GM18505 (cell line): ENCODE results near the gene TSPYL4.

ENCODE experiments used
- ATAC-seq: cut with Tn5 transposase; IDR thresholded peaks from one replicate; pipeline ENCODE4 v1.9.1; 2021; ENCODE audit not compliant: unreplicated experiment
- POLR2A ChIP-seq: IDR thresholded peaks from 4 replicates; pipeline ENCODE4 v1.6.1; 2011; ENCODE audit warnings: borderline replicate concordance; ENCODE audit not compliant: insufficient read depth, insufficient read length; ENCODE audit errors: extremely low read depth

TSPYL4 gene

GRCh38 chr6:116280161-116280932 lies 26.5 kb upstream of the TSPYL4 start:
- ATAC-seq, result no peak
- TF ChIP-seq POLR2A, result no peak

GRCh38 chr6:116279232-116280160 lies 25.6 kb upstream of the TSPYL4 start, which contains the start of gene TSPYL1:
Gene TSPYL1 (minus strand): TSS chr6:116279930. CDS start chr6:116279830, 100 bp downstream.
- TF ChIP-seq POLR2A, result peak; percentile 92
- peak; percentile 96 for ATAC-seq

GRCh38 chr6:116278854-116279231 lies 25.0 kb upstream of the TSPYL4 start:
- TF ChIP-seq POLR2A, result no peak
- no peak for ATAC-seq

DNA sequence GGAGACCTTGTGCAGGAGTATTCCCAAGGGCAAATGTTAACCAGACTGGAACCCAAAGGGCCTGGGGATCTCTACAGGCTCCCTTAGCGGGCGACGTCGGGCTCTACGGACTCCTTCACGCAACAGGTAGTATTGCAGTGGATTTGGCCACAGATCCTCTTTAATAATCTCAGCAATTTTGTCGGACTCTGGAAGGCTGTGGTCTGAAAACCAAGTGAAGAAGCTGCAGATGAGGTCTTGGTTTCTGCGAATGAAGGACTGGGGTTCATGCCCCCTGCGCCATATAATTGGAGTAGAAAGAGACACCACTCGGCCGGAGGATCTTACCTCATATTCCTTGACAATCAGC lies 24.6 kb upstream of the TSPYL4 start:
- TF ChIP-seq POLR2A, result no peak
- no peak for ATAC-seq

GRCh38 chr6:116277124-116277523 lies 23.2 kb upstream of the TSPYL4 start:
- ATAC-seq, result no peak
- no peak for TF ChIP-seq POLR2A

GRCh38 chr6:116271149-116271708 lies 17.4 kb upstream of the TSPYL4 start:
- ATAC-seq, result no peak
- no peak for TF ChIP-seq POLR2A

DNA sequence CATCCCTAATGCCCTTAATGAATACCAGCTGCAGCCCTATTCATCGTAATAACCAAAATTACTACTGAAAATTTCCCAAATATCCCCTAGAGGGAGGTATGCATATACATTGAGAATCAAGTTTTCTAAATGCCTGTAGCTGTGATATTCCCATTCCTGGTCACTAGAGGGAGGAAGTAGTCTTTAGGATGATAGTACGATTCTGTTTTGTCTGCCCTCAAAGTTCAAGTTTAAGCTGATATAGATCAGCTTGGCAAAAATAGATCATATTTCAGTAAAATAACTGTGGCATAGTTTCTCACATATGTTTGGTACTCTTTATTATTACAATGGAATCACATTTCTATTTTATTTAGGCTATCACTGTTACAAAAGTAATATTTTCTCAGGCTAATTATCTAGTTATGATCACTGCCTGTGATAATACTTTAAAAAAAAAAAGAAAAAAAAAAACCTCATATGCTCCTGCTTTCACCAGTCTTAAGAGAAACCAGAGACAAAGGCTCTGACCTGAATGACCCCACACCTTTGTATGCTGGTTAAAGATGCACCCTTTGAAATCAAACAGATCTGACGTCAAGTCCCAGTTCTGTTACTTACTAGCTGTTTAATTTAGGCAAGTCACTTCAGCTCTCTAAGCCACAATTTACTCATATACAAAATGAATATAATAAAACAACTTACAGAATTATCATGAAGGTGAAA lies 14.9 kb upstream of the TSPYL4 start:
- no peak for TF ChIP-seq POLR2A
- ATAC-seq, result peak; percentile 87

- ATAC-seq, result peak; percentile 12
- no peak for TF ChIP-seq POLR2A
Measured at GRCh38 chr6:116267836-116268588, 14.1 kb upstream of the TSPYL4 start.

GRCh38 chr6:116266803-116267202 lies 12.9 kb upstream of the TSPYL4 start:
- no peak for ATAC-seq
- TF ChIP-seq POLR2A, result no peak

- ATAC-seq, result no peak
- no peak for TF ChIP-seq POLR2A
Measured at GRCh38 chr6:116265041-116265829, 11.4 kb upstream of the TSPYL4 start.

DNA sequence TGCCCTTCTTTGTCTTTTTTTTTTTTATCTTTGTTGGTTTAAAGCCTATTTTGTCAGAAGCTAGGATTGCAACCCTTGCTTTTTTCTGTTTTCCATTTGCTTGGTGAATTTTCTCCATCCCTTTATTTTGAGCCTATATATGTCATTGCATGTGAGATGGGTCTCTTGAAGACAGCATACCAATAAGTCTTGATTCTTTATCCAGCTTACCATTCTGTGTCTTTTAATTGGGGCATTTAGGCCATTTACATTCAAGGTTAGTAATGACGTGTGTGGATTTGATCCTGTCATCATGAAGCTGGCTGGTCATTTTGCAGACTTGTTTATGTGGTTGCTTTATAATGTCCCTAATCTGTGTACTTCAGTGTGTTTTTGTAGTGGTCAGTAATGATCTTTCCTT lies 9.5 kb upstream of the TSPYL4 start:
- no peak for TF ChIP-seq POLR2A
- ATAC-seq, result no peak

DNA sequence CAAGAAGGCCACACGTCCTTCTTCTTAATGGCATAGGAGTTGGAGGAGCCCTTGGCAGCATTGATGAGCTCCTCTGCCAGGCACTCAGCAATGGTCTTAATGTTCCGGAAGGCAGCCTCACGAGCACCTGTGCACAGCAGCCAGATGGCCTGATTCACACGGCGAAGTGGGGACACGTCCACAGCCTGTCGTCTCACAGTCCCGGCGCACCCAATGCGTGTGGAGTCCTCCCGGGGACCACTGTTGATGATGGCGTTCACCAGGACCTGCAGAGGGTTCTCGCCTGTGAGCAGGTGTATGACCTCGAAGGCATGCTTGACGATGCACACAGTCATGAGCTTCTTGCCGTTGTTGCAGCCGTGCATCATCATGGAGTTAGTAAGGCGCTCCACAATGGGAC lies 4.6 kb upstream of the TSPYL4 start:
- TF ChIP-seq POLR2A, result no peak
- no peak for ATAC-seq
